Measurements from ENCODE around the gene TBC1D22A.

GRCh38 chr22:46934746-46935491 lies 172.5 kb downstream of the TBC1D22A start:
- TF ChIP-seq CTCF (IDR thresholded peaks at IDR 0.05 in 4 of 5, conservative IDR thresholded peaks at IDR 0.05 in 1 of 5) (no peak), POLR2A (IDR thresholded peaks at IDR 0.05) (no peak)

All from gastrocnemius medialis (tissue), 4 donors.